ENCODE measurements around the gene SIK3.
"Not testable (repeated sequence)": the region's sequence is repeated elsewhere in the genome, so short reads cannot be mapped to it uniquely, and the experiment has no call there.

Gene SIK3

GRCh38 chr11:117098269-117099232, at the start of gene SIK3:
TSS of gene SIK3 (minus strand) at chr11:117098428. CDS start at chr11:117098415, 13 bp downstream.
- H3K27ac ChIP-seq (ENCODE audit: low read length), result peak within 1 kb of the TSS; percentile 90
- no peaks in the 10 kb centered on the region for H3K36me3 ChIP-seq (ENCODE audit: insufficient read depth, low read depth, low read length)
- no peaks in the 10 kb centered on the region for H3K9me3 ChIP-seq (ENCODE audit: insufficient read depth, low read depth, low read length)
- peaks cover 20% of the 10 kb centered on the region for H3K4me1 ChIP-seq (ENCODE audit: insufficient read depth, low read length)
- H3K9ac ChIP-seq (ENCODE audit: low read depth, low read length), result peak within 1 kb of the TSS; percentile 91
- peak within 1 kb of the TSS; percentile 88 for H3K4me3 ChIP-seq (ENCODE audit: low read length)
- H3K27me3 ChIP-seq (ENCODE audit: insufficient read depth, low read length), result no peaks in the 10 kb centered on the region

GRCh38 chr11:117146521-117146920, 48.3 kb upstream of the SIK3 start:
- Histone ChIP-seq H3K4me1 (ENCODE audit: insufficient read depth, low read length) (no peaks in the 10 kb centered on the region), H3K36me3 (ENCODE audit: insufficient read depth, low read depth, low read length) (peaks cover 44% of the 10 kb centered on the region), H3K27ac (ENCODE audit: low read length) (no peak overlapping the region), H3K4me3 (ENCODE audit: low read length) (peak overlapping the region; percentile 82; the same call in 1 of the 2 replicates), H3K9ac (ENCODE audit: low read depth, low read length) (no peak overlapping the region), H3K27me3 (ENCODE audit: insufficient read depth, low read length) (no peaks in the 10 kb centered on the region), H3K9me3 (ENCODE audit: insufficient read depth, low read depth, low read length) (no peaks in the 10 kb centered on the region)

GRCh38 chr11:117145393-117145761, 47.1 kb upstream of the SIK3 start:
- no peaks in the 10 kb centered on the region for H3K4me1 ChIP-seq (ENCODE audit: insufficient read depth, low read length)

GRCh38 chr11:117144477-117145392, 46.5 kb upstream of the SIK3 start:
- Histone ChIP-seq H3K9ac (ENCODE audit: low read depth, low read length) (peak overlapping the region; percentile 87), H3K4me3 (ENCODE audit: low read length) (peak overlapping the region; percentile 82), H3K27ac (ENCODE audit: low read length) (peak overlapping the region; percentile 94), H3K4me1 (ENCODE audit: insufficient read depth, low read length) (no peaks in the 10 kb centered on the region), H3K9me3 (ENCODE audit: insufficient read depth, low read depth, low read length) (no peaks in the 10 kb centered on the region), H3K27me3 (ENCODE audit: insufficient read depth, low read length) (no peaks in the 10 kb centered on the region), H3K36me3 (ENCODE audit: insufficient read depth, low read depth, low read length) (peaks cover 35% of the 10 kb centered on the region)

More at GRCh38 chr11:117145393-117145761, 47.1 kb upstream of the SIK3 start:
- H3K27me3 ChIP-seq (ENCODE audit: insufficient read depth, low read length), result no peaks in the 10 kb centered on the region
- no peaks in the 10 kb centered on the region for H3K9me3 ChIP-seq (ENCODE audit: insufficient read depth, low read depth, low read length)
- peak overlapping the region; percentile 94 for H3K27ac ChIP-seq (ENCODE audit: low read length)
- peaks cover 40% of the 10 kb centered on the region for H3K36me3 ChIP-seq (ENCODE audit: insufficient read depth, low read depth, low read length)
- H3K4me3 ChIP-seq (ENCODE audit: low read length), result peak overlapping the region; percentile 82
- H3K9ac ChIP-seq (ENCODE audit: low read depth, low read length), result peak overlapping the region; percentile 87; the same call in 1 of the 2 replicates

GRCh38 chr11:117143871-117144476, 45.7 kb upstream of the SIK3 start, which contains the start of gene PAFAH1B2:
TSS of gene PAFAH1B2 (plus strand) at chr11:117144287. CDS start at chr11:117152448, 8,161 bp downstream.
- peak within 1 kb of the TSS; percentile 87 for H3K9ac ChIP-seq (ENCODE audit: low read depth, low read length)
- no peaks in the 10 kb centered on the region for H3K27me3 ChIP-seq (ENCODE audit: insufficient read depth, low read length)
- no peaks in the 10 kb centered on the region for H3K9me3 ChIP-seq (ENCODE audit: insufficient read depth, low read depth, low read length)
- peak within 1 kb of the TSS; percentile 94 for H3K27ac ChIP-seq (ENCODE audit: low read length)
- no peaks in the 10 kb centered on the region for H3K4me1 ChIP-seq (ENCODE audit: insufficient read depth, low read length)
- H3K36me3 ChIP-seq (ENCODE audit: insufficient read depth, low read depth, low read length), result peaks cover 35% of the 10 kb centered on the region
- peak within 1 kb of the TSS; percentile 82 for H3K4me3 ChIP-seq (ENCODE audit: low read length)

- H3K9ac ChIP-seq (ENCODE audit: low read depth, low read length), result peak overlapping the region; percentile 87; the same call in 1 of the 2 replicates
- H3K36me3 ChIP-seq (ENCODE audit: insufficient read depth, low read depth, low read length), result peaks cover 32% of the 10 kb centered on the region
- no peaks in the 10 kb centered on the region for H3K9me3 ChIP-seq (ENCODE audit: insufficient read depth, low read depth, low read length)
- H3K27me3 ChIP-seq (ENCODE audit: insufficient read depth, low read length), result no peaks in the 10 kb centered on the region
- H3K4me1 ChIP-seq (ENCODE audit: insufficient read depth, low read length), result no peaks in the 10 kb centered on the region
- peak overlapping the region; percentile 82 for H3K4me3 ChIP-seq (ENCODE audit: low read length)
- H3K27ac ChIP-seq (ENCODE audit: low read length), result peak overlapping the region; percentile 94
Observed at GRCh38 chr11:117143390-117143789, 45.2 kb upstream of the SIK3 start.

GRCh38 chr11:117137223-117138086, 39.2 kb upstream of the SIK3 start:
- not testable (repeated sequence) for H3K9ac ChIP-seq (ENCODE audit: low read depth, low read length); H3K9me3 ChIP-seq (ENCODE audit: insufficient read depth, low read depth, low read length); H3K4me3 ChIP-seq (ENCODE audit: low read length); H3K27ac ChIP-seq (ENCODE audit: low read length); H3K36me3 ChIP-seq (ENCODE audit: insufficient read depth, low read depth, low read length); H3K27me3 ChIP-seq (ENCODE audit: insufficient read depth, low read length); H3K4me1 ChIP-seq (ENCODE audit: insufficient read depth, low read length)

- not testable (repeated sequence) for H3K4me1 ChIP-seq (ENCODE audit: insufficient read depth, low read length)
Observed at GRCh38 chr11:117134979-117135378, 36.8 kb upstream of the SIK3 start.

GRCh38 chr11:117134431-117134830, 36.2 kb upstream of the SIK3 start:
- H3K27ac ChIP-seq (ENCODE audit: low read length), result no peak overlapping the region
- no peak overlapping the region for H3K4me3 ChIP-seq (ENCODE audit: low read length)
- no peaks in the 10 kb centered on the region for H3K9me3 ChIP-seq (ENCODE audit: insufficient read depth, low read depth, low read length)
- no peaks in the 10 kb centered on the region for H3K27me3 ChIP-seq (ENCODE audit: insufficient read depth, low read length)
- H3K4me1 ChIP-seq (ENCODE audit: insufficient read depth, low read length), result 0 out of 2 replicates have a peak, but pooled peaks cover 3% of the 10 kb centered on the region
- H3K9ac ChIP-seq (ENCODE audit: low read depth, low read length), result no peak overlapping the region
- no peaks in the 10 kb centered on the region for H3K36me3 ChIP-seq (ENCODE audit: insufficient read depth, low read depth, low read length)

More at GRCh38 chr11:117134979-117135378, 36.8 kb upstream of the SIK3 start:
- H3K9ac ChIP-seq (ENCODE audit: low read depth, low read length); H3K27ac ChIP-seq (ENCODE audit: low read length); H3K27me3 ChIP-seq (ENCODE audit: insufficient read depth, low read length); H3K36me3 ChIP-seq (ENCODE audit: insufficient read depth, low read depth, low read length); H3K4me3 ChIP-seq (ENCODE audit: low read length); H3K9me3 ChIP-seq (ENCODE audit: insufficient read depth, low read depth, low read length): not testable (repeated sequence)

GRCh38 chr11:117130879-117131278, 32.7 kb upstream of the SIK3 start:
- H3K9me3 ChIP-seq (ENCODE audit: insufficient read depth, low read depth, low read length), result no peaks in the 10 kb centered on the region
- H3K36me3 ChIP-seq (ENCODE audit: insufficient read depth, low read depth, low read length), result no peaks in the 10 kb centered on the region
- H3K4me1 ChIP-seq (ENCODE audit: insufficient read depth, low read length), result no peaks in the 10 kb centered on the region
- no peaks in the 10 kb centered on the region for H3K27me3 ChIP-seq (ENCODE audit: insufficient read depth, low read length)
- H3K9ac ChIP-seq (ENCODE audit: low read depth, low read length), result no peak overlapping the region
- no peak overlapping the region for H3K27ac ChIP-seq (ENCODE audit: low read length)
- H3K4me3 ChIP-seq (ENCODE audit: low read length), result no peak overlapping the region
